Cardiac septum (tissue), 1 donor: ENCODE results near the gene POLR2A. TPM values are rescaled to one million over a fixed set of nuclear protein-coding genes. Genes with fewer than 3 reads are reported as not detected.
"Not testable (repeated sequence)": the region's sequence is repeated elsewhere in the genome, so short reads cannot be mapped to it uniquely, and the experiment has no call there.

Experiments
- DNase-seq: peaks from one replicate; pipeline ENCODE4 v3.0.0-alpha.2; 2020; ENCODE audit warnings: low spot score
- intact Hi-C: fragments of 100-400 bp; cut with DNase I; formaldehyde crosslinking; loops from one replicate; pipeline ENCODE4 v1.14.0; 2022
- total RNA-seq: library from RNA; stranded (reverse); fragmentation: NEBNext Ultra II Directional; extraction: Animal tissue kit (Norgen Biotek cat#: 25700); gene quantifications from one replicate; pipeline ENCODE4 v1.2.1, GENCODE V29; 2021
- donor health status: DM: no; HTN: no; CAD: no.

Gene POLR2A
- total RNA-seq, 1 donor from 2014 or later: 56.4 TPM

DNA sequence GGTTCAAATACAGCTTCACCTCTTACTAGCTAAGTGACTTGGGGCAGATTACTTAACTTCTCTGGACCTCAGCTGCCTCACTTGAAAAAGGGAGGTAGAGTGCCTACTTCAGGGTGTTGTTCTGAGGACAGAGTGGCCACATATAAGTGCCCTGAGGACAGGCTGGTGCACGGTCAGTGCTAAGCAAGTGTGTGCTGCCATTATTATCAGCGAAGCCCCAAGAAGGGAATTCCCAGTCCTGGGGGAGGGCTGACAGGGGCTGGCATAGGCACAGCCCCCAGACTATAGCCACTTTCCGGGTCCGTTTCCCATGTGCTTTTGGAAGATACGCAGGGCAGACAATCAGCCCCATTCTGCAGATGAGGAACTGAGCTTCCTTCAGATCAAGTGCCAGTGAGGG, 7.2 kb upstream of the POLR2A start:
- intact Hi-C loops: loop anchor here (2.0 kb wide), 1 partner anchor 38 kb away; the partner anchor contains the start of gene FGF11
- no peak for DNase-seq

DNA sequence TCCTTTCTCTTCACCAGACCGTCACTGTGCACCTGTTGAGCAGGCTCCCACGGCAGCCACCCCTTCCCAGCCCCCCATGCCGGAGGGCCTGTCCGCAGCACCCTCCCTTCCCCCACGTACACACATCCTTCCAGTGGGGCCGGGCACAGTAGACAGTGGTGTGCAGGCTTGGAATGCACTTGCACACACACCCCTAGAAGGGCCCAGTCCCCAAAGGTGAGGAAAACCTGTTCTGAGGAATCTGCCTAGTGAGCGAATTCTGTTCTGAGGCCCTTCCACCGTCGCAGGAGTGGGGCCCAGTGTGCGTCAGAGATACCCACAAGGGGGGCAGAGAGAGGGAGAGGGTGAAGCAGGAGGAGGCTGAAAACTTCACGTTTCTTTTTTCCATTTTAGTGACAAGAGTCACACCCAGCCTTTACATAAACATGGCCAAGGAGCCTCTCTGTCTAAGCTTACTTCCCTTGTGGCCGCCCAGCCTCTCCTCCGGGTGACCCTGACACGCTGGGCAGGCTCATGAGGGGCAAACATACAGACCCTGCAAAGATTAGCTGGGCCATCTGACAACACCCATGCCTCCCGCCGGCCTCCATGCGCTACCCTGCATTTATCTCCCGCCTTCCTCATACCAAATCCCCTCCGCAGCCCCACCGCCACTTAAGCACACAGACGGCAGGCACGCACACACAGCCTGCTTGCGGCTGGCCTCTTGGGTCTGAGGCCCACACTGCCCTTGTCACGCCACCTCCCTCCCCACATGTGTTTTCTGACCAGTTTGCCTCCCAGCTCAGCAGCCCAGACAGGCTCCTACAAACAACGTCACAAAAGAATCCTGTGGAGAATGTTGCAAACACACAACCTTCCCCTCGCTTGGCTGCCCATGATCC, 6.5 kb upstream of the POLR2A start:
- intact Hi-C loops: loop anchor here (2.0 kb wide), 1 partner anchor 39 kb away; the partner anchor contains the start of gene FGF11
- no peak for DNase-seq

GRCh38 chr17:7478276-7479212, 5.6 kb upstream of the POLR2A start:
- intact Hi-C loops: no loop called here
- no peak for DNase-seq

- peak; percentile 84 for DNase-seq
- intact Hi-C loops: no loop called here
These were observed 4.7 kb upstream of the POLR2A start, which contains the start of gene ZBTB4 for GRCh38 chr17:7479213-7480088. TSS of gene ZBTB4 (minus strand) at chr17:7479631. CDS start at chr17:7466801, 12,830 bp downstream.

GRCh38 chr17:7480089-7480384, 4.1 kb upstream of the POLR2A start:
- DNase-seq: no peak
- intact Hi-C loops: no loop called here

DNA sequence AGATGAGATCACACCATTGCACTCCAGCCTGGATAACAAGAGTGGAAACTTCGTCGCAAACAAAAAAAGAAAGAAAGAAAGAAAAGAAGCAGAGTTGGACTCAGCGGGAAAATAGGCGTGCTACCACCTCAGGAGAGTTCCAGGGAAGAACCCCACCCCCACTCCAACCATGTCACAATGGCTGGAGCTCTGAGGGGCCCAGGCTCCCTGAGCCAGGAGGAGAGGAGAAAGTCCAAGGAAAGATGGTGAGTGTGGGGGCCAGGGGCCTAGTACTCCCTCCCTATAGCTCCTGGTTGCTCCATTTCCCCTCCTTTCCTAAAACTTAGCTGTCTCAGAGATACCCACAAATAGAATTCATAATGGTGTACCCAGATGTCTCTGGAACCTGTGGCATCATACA, 2.9 kb upstream of the POLR2A start, which contains the start of gene SLC35G6:
TSS of gene SLC35G6 (plus strand) at position 172 of the 400 bp plus-strand sequence. CDS start at position 243, 71 bp downstream.
- intact Hi-C loops, DNase-seq: not testable (repeated sequence)

DNA sequence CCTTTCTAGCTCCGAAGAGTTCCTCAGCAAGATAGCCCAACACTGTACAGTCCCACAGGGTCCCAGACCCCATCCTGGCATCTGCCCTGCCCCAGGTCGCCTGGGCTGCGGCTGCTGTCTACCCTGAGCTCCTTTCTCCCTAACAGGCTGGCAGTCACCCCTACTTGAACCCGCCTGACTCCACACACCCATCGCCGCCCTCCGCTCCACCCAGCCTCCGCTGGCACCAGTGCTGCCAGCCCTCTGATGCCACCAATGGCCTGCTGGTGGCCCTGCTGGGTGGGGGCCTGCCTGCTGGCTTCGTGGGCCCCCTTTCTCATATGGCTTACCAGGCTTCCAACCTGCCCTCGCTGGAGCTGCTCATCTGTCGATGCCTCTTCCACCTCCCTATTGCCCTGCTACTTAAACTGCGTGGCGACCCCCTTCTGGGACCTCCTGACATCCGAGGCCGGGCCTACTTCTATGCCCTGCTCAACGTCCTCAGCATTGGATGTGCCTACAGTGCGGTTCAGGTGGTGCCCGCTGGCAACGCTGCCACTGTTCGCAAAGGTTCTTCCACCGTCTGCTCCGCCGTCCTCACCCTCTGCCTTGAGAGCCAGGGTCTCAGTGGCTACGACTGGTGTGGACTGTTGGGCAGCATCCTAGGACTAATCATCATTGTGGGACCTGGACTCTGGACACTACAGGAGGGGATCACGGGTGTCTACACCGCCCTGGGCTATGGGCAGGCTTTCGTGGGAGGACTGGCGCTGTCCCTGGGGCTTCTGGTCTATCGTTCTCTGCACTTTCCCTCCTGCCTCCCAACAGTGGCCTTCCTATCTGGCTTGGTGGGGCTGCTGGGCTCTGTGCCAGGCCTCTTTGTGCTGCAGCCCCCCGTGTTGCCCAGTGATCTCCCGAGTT, 2.1 kb upstream of the POLR2A start:
- intact Hi-C loops: not testable (repeated sequence)

GRCh38 chr17:7482742-7483088, 1.5 kb upstream of the POLR2A start:
- DNase-seq, intact Hi-C loops: not testable (repeated sequence)

More for the DNA sequence above, 2.1 kb upstream of the POLR2A start:
- DNase-seq: not testable (repeated sequence)

GRCh38 chr17:7483255-7484066, 705 bp upstream of the POLR2A start:
- DNase-seq: peak; percentile 98
- intact Hi-C loops: loop anchor here (1.0 to 2.0 kb wide), 3 partner anchors 45 to 132 kb away; partner anchors contain the start of genes FGF11 and TNFSF13

DNA sequence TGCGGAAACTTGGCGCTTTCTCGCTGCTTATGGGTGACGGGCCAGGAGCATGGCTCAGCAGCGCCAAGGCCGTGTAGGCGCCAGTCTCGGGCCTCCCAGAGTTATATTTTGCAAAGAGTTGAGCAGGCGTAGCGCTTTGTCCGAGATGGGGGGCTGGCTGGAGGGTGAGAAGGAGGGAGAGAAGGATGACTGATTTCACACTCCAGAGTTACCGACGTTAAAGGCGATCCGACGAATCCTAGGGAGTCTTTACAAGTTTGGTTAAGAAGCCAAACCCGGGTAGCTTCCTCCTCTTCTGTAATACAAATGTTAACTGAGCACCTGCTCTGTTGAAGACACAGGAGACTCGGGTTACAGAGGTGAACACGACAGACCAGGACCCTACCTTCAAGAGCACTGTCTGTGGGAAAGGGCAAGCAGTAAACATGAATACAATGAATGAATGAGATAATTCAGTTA, 782 bp downstream of the POLR2A start:
- intact Hi-C loops: loop anchor here (1.0 to 2.0 kb wide), 3 partner anchors 46 to 134 kb away; partner anchors contain the start of genes FGF11 and TNFSF13
- no peak for DNase-seq

DNA sequence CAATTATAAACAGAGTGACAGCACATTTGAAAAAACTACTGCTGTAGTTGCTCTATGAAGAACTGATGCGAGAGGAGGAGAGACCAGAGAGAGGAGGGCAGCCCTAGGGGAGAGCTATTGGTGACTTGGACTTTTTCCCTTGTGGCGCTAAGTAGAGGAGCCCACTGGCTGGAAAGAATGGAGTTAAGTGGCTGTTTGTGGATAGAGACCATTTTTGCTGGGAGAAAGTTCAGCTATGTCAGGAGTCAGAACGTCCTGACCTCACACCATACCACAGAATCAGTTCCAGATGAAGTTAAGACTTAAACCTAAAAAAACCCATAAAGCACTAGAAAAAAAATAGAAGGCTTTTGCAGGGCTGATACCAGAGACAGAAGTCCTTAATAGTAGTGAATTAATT, 2.0 kb downstream of the POLR2A start:
- DNase-seq: no peak
- intact Hi-C loops: no loop called here

DNA sequence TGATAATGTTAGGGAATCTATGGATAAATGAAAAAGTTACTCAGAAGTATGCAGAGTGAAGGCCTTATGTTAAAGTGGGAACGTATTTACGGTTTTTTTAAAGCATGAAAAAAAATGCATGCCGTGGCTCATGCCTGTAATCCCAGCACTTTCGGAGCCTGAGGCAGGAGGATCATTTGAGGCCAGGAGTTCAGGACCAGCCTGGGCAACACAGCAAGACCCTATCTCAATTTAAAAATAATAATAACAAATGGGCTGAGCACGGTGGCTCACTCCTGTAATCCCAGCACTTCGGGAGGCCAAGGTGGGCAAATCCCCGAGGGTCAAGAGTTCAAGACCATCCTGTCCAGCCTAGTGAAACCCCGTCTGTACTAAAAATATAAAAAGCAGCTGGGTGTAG, 6.0 kb downstream of the POLR2A start:
- DNase-seq: no peak
- intact Hi-C loops: no loop called here

- no peak for DNase-seq
- intact Hi-C loops: no loop called here
These were observed 7.4 kb downstream of the POLR2A start for GRCh38 chr17:7491583-7491982.

GRCh38 chr17:7493941-7494340, 9.8 kb downstream of the POLR2A start:
- DNase-seq: no peak
- intact Hi-C loops: no loop called here

DNA sequence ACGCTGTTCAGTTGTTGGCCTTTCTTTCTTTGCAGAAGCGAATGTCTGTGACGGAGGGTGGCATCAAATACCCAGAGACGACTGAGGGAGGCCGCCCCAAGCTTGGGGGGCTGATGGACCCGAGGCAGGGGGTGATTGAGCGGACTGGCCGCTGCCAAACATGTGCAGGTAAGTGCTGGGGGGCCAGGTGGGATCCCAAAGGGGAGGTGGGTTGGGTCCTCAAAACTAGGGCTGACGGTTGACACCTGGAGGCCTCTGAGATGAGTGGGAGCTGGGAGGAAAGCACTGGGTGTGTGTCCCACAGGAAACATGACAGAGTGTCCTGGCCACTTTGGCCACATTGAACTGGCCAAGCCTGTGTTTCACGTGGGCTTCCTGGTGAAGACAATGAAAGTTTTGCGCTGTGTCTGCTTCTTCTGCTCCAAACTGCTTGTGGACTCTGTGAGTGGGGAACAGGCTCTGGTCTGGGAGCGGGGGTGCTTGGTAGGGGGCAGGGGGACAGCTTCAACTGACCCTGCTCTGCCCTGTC, 11.8 kb downstream of the POLR2A start:
- intact Hi-C loops: no loop called here
- no peak for DNase-seq

- intact Hi-C loops: no loop called here
- peak; percentile 76 for DNase-seq
These were observed 12.5 kb downstream of the POLR2A start for GRCh38 chr17:7496470-7497183.
